HG03439 (cell line): ENCODE results near the gene OR13G1.
"Not testable (repeated sequence)": the region's sequence is repeated elsewhere in the genome, so short reads cannot be mapped to it uniquely, and the experiment has no call there.

Experiments used
- ATAC-seq: cut with Tn5 transposase; IDR thresholded peaks from one replicate; pipeline ENCODE4 v1.9.1; 2021; ENCODE audit warnings: mild to moderate bottlenecking, moderate library complexity; ENCODE audit not compliant: unreplicated experiment

OR13G1 gene, protein sequence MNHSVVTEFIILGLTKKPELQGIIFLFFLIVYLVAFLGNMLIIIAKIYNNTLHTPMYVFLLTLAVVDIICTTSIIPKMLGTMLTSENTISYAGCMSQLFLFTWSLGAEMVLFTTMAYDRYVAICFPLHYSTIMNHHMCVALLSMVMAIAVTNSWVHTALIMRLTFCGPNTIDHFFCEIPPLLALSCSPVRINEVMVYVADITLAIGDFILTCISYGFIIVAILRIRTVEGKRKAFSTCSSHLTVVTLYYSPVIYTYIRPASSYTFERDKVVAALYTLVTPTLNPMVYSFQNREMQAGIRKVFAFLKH

GRCh38 chr1:247679639-247680038 is at the start of gene OR13G1:
Gene OR13G1 (minus strand): TSS chr1:247679739. CDS start chr1:247673041, 6,698 bp downstream.
- ATAC-seq, result no peak

- no peak for ATAC-seq
These were observed 41.7 kb upstream of the OR13G1 start for GRCh38 chr1:247721222-247721621.

- ATAC-seq, result no peak
These were observed 37.0 kb upstream of the OR13G1 start, which contains the start of gene OR6F1 for GRCh38 chr1:247716546-247716945. Gene OR6F1 (minus strand): TSS chr1:247716646. CDS start chr1:247712755, 3,891 bp downstream.

- no peak for ATAC-seq
These were observed 34.2 kb upstream of the OR13G1 start for GRCh38 chr1:247713753-247714152.

GRCh38 chr1:247710681-247711080 is 31.1 kb upstream of the OR13G1 start:
- ATAC-seq, result not testable (repeated sequence)

DNA sequence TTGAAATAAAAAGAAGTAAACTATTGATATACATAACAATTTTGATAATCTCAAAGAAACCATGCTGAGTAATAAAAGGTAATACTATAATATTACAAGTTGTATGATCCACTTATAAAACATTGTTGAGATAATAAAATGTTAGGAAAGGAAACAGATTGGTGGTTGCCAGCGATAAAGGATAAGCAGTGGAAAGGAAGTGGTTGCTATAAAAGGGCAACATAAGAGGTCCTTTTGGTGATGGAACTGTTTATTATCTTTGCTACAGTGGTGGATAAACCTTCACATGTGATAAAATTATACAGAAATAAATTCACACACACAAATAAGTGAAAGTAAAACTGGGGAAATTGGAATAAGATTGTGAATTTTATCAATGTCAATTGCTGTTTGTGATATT is 21.8 kb upstream of the OR13G1 start:
- ATAC-seq, result no peak

GRCh38 chr1:247681288-247681897 is 1.9 kb upstream of the OR13G1 start:
- peak; percentile 93 for ATAC-seq

GRCh38 chr1:247680171-247680570 is 632 bp upstream of the OR13G1 start:
- ATAC-seq, result no peak

DNA sequence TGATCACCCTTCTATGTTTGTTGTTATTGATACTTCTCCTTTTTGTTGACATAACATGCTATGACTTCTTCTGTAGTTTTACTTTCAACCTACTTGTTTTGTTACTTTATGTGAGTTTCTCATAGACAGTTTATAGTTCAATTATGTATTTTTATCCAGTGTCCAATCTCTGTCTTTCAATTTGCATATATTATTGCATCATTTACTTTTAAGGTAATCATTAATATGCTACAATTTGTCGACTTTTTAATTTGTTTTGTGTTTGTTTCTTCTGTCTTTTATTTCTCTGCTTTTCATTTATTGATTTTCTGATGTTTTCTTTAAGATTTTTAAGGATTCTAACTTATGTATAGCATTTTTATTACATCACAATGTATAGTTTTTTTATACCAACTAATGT is 10.3 kb downstream of the OR13G1 start:
- no peak for ATAC-seq

- no peak for ATAC-seq
These were observed 23.2 kb downstream of the OR13G1 start for GRCh38 chr1:247656221-247656875.

GRCh38 chr1:247653040-247653439 is 26.5 kb downstream of the OR13G1 start:
- no peak for ATAC-seq

- no peak for ATAC-seq
These were observed 31.7 kb downstream of the OR13G1 start for GRCh38 chr1:247647864-247648263.

DNA sequence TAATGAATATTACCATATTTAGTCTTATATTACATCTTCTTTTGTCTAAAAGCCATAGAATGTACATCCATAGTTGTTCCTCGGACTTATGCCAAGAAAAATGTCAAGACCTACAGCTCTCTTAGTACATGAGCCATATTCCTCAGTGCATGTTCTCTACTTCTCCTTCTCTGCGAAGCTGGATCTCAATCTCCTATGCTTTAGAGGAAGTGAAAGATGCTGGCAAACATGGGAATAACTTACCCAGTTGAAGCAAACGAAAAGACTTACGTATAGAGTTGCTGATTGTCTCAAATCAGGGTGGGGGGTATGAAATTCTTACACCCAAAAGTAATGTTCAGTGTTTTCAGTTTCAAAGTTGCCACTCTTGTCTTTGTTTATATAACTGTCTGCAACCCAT is 32.7 kb downstream of the OR13G1 start:
- ATAC-seq, result no peak

- no peak for ATAC-seq
These were observed 36.8 kb downstream of the OR13G1 start for GRCh38 chr1:247642742-247643141.

GRCh38 chr1:247639381-247639981 is 40.1 kb downstream of the OR13G1 start:
- ATAC-seq, result no peak

DNA sequence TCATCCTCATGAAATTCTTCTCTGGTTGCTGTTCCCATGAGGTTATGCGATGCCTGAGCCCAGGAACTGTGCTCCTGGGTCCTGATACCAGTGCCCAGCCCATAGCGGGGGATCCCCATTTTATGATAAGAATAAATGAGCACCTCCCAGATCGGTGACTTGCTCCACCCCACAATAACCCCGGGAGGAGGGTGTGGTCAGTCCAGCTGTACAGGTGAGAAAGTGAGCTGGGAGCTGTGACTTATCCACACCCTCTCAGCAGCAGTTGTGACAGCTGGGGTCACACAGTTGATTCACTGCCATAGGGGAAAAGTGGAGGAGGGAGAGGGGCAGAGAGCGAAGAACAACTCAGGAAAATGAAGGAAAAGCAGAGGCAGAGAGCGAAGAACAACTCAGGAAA is 40.8 kb downstream of the OR13G1 start:
- no peak for ATAC-seq

DNA sequence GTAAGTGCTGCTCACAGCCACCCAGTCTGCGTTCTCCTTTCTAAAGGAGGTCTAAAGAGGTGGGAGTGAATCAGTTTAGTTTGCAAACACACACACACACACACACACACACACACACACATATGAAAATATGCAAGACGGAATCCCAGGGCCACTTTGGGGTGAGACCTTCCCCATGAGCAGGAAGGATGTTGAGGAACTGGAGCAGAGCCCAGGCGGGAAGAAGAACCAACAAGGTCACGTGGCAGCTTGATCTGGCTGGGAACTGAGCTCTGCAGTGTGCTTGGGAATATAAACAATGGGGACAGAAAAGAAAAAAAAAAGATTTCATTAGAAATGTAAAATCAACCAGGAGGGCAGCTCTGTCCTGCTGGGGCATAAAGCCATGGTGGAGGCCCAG is 41.5 kb downstream of the OR13G1 start:
- no peak for ATAC-seq

DNA sequence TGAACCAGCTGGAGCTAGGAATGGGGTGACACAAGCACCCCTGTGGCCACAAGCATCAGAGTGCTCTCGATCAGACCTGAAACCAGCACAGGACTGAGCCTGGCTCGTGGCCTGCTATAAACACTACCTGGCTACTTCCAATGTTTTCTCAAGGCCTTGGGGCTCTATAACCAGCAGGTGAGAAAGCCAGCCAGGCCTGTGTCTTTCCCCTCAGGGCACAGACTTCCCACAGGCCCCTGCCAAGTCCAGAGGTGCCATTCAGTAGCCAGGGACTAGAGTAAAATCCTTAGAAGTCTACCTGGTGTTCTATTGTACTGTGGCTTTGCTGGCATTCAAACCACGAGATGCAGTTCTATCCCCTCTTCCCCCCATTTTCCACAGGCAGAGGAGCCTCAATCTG is 51.6 kb downstream of the OR13G1 start:
- no peak for ATAC-seq
